Fibroblast of skin of back (primary cell): ENCODE results near the gene SEPTIN8.

Source experiments
- DNase-seq: peaks from one replicate; pipeline ENCODE4 v3.0.0-alpha.2; 2013

The SEPTIN8 gene

DNA sequence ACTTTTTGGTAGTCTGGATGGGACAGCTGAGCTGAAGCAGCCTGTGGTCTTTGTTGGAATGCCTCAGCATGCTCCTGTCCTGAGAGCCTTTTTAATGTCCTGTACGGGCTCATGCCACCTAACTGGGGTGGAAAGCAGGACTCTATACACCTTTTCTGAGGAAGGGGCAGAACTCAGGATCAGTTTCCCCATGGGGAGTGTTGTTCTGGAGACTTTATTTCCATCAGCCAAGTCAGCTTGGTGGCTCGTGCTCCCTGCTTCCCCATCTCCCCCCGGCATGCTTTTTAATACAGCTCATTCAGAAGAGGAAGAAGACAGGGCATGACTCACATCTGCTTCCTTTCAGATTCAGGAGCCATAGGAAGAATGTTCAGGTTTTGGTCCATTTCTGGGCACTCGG is 5.1 kb upstream of the SEPTIN8 start:
- DNase-seq = peak; percentile 78

DNA sequence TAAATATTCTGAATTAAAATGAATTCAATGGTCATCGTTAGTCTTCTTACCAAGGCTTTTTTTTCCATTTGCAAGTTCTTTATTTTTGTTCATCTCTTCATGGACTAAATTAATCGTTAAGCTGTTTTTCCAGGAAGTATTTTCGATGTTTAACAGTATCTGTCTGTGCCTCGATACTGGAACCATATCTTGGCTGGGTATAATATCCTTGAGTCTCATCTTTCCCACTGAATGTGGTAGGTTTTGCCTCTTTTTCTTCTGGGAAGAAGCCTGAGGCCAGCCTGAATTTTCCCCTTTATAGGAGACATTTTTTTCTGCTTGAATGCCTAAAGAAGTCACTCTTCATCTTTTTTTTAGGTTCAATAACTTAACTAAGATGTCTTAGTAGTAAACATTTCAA is 4.0 kb upstream of the SEPTIN8 start:
- no peak for DNase-seq

DNA sequence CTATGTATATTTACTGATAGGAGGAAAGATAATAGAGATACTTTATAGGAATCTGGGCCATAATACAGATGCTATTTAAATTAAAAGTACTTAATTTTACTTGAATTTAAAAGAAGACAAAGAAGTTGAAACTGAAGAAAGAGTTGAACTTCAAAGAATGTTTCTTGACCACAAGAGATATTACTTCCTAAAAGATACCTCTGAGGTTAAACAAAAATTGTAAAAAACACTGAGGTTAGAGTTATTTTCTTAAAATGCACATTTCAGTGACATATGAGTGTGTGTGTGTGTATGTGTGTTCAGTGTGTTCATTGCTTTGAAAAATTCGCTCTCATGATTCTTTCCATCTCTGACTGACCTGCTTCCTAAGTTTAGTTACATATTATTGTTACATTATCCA is 3.5 kb upstream of the SEPTIN8 start:
- DNase-seq = no peak

DNA sequence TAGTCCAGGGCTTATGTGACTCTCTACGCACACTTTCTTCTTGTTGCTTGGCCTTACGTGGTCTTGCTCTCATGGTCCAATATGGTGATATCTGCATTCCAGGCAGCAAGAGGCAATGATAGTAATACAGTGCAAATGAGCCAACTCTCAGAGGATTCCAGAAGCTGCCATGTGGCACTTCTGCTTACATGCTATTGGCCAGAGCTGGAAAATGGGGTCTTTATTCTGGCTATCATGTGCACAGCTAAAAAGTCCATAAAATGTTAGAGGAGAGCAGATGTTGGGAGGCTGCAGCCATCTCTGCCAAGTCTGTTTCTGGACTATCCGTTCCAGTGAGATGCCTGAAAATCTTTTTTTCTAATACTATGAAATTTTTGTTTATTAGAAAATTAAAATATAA is 2.9 kb upstream of the SEPTIN8 start:
- DNase-seq = no peak

DNA sequence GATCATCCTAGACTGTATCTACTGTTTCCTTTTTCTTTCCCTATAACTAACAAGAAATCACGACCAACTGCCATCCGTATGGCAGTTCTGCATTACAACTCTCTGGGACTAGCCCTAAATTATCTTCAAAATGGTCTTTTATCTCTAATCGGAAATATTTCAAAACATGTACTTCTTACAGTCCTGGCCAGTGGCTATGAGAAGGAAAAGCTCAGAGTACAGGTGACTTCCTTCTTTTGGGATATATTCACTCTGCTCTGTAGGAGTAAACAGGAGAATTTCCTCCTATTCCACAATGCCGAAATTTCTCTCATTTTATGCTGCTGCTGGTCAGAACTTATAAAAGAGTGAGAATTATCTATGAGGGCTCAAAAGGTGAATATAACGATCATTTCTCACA is 1.8 kb upstream of the SEPTIN8 start:
- no peak for DNase-seq

DNA sequence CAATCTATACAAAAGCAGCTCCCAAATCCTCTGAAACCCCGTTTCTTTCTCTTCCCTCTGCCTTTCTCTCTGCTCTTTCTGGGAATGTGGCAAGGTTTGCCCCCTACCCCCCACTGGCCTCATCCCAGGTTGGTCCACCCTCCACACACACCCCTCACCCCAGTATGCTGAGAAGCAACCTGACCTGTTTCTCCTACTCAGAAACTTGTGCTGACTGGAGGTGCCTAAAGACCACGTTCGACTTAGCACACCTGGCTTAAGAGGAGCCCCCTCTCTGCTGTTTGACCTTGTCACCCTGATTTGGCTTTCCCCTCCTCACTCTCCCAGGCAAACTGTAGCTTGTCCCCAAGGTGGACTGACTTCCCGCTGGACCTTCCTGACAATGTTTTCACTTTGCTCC is 1.1 kb upstream of the SEPTIN8 start:
- no peak for DNase-seq

DNA sequence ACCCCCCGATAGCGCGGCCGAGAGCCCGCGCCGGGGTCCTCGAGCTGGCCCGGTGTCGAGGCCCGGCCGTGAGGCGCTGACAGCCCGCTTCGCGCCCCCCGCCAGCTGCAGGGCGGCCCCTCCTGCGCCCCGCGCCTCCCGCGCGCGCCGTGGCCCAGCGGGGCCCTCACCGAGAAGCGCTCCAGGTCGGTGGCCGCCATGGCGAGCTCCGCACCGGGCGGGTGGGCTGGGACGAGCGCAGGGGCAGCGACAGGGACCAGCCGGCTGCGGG is 166 bp downstream of the SEPTIN8 start:
- DNase-seq = no peak

DNA sequence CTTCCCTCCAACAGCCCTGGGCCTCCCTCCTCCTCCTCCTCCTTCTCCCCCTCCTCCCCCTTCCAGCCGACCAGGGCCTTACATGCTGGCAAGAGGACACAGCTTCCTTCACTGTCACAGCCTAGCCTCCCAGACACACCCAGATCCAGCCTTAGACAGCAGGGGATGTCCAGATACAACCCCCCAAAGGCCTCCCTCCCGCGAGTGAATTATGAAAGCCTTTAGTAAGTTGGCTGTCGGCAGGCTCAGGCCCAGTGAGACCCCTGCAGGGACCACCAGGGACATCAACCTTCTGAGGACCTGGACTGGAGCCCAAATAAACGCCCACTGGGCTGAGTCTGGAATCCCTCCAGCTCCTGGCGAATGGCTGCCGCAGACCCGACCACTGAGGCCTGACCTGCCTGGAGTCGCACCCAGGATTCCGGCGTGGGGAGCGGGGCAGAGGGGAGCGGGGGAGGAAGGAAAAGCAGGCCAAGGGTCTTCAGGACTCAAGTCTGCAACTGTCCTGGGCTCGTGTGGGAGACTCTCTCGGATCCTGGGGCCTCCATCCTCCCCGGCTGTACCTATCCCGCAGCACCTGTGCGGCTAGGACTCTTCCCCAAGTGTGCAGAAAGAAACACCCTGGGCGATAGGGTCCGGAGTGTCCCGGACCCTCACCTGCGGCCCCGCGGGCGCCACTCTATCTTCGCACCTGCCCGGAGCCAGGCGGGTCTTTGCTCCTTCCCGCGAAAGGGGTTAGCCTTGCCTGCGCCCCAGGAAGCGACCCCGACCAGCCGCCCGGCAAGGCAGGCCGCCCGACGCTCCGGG is 705 bp downstream of the SEPTIN8 start:
- peak; percentile 68 for DNase-seq

DNA sequence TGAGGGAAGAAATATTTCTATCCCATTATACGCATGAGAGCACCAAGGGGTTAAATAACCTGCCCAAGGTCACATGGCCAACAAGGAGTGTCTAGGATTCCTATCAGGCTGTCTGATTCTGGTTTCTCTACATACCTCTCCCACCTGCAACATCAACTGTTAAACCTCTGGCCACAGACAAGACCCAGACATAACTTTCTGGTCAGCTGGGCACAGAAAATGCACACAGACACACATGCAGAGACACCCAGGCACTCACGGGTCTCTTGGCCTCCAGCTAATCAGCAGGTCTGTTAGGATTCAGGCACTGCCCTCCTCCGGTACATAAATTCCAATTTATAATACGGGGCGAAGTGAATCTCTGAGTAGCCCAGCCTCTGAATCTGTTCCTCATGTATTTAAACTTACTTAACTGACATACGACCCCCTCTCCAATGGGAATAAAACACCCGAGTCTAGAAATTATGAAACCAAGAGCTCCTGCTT is 1.5 kb downstream of the SEPTIN8 start:
- DNase-seq = no peak

DNA sequence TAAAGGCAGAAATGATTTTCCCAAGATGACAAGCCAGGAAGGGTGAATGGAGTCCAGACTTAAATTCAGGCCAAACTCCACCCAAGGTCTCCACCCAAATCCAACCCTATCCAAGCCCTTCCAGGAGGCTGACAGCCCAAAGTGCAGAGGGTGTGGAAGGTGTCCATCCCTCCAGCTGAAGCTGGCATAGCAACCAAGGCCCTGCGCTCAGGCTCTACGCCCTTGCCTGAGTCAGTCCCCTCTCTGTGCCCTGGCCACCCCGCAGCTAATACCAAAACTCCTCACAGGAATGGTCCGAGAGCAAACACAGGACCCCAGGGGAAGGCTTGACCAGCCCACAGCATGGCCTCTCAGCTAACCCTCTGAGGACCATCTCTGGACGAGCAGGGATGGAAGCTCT is 2.1 kb downstream of the SEPTIN8 start:
- DNase-seq = no peak

DNA sequence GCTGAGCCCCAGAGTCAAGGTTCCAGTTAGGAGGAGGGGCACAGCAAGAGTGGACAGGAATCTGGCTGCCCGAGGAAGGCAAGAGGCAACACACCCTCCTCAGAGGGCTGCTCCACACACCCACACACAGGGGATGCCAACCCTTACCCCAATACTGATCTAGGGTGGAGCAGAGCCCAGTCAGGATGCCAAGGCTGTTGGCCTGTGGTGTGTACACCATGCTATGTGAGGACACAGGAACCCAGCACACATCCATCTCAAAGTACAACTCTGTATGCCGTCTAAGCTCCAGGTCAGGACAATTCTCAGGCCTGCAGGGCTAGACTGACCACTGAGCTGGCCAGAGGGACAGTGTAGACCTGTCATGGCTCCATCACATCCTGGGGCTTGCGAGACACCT is 2.6 kb downstream of the SEPTIN8 start:
- DNase-seq = no peak

DNA sequence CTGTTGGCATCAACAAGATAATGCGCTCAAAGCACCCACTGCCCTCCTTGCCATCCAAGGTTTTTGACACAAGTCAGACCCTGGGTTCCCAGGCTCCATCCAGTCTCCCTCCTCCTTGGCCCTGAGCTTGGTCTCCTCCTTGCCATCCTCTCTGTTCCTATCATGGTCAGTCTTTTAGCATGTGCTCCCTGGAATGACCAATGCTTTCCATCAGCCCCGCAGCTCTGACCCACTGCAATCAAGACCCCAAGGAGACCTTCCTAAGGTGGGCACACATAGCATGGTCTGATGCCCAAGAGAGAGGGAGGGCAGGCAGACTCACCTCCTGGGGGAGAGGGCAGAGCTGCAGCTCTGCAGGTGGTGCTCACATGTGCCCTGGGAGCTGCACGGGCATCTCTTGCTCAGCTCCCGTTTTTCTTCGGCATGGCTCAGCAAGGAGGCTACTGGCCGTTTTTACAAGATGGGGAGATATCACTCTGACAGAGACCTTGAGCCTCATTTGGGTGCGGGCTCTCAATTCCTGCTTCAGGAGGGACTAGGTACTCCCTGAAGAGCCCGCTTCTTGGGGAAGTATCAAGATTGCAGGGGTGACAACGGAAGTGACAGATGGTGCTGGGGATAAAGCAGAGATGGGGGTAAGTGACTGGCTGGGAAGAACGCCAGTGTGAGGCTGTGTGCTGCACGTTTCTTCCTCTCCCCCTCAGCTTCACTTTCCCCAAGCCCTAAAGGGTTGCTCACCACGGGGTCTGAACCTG is 3.3 kb downstream of the SEPTIN8 start:
- DNase-seq = no peak

DNA sequence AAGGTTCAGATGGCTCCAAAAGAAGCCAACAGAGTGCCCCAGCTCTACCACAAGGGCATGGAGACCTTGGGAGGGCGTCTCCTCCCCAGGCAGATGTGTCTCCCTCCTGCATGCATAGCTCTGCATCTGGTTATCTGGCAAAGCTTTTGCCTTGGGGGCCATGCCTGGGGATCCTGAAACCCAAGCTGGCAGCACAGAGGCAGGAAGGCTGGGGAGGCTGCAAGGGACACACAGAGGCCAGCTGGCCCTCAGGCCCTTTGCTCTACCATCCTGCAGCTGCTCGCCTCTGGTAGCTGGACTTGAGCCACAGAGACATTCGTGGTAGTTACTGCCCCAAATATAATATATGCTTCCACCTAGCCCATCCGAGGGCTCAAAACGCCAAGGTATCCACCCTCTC is 3.9 kb downstream of the SEPTIN8 start:
- DNase-seq = no peak

DNA sequence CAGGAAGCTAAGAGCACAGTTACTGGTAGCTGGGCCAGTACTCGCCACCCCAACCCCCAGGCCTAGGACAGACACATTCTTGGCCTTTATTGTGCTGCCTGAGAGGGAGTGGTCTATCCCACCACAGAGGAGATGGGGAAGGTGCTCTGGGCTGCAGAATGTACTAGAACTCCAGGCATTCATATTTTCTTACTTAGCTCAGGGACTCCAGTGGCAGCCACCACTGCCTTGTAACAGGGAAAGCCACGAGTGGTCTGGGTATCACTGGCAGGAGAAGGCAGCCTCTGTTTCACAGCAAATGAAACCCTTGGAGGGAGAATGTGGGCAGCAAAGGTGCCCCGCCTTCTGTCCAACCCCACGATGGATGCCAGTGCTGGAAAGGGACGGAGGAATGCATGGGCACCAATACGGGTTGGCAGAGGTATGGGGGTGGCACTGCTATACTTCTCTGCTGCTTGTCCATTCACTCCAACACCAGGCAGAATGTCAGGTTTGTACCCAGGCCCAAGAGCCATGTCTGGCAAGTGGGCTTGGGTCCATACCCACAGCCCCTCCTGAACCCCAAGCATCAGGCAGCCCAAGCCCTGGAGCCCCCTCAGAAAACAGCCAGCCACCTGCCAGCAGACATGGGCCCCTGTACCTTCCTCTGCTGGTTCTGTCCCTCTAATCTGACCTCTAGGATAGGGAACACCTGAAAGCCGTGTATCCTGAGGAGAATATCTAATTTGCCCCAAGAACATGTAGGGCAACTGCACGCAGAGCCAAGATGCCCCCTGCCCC is 4.6 kb downstream of the SEPTIN8 start:
- DNase-seq = peak; percentile 22

DNA sequence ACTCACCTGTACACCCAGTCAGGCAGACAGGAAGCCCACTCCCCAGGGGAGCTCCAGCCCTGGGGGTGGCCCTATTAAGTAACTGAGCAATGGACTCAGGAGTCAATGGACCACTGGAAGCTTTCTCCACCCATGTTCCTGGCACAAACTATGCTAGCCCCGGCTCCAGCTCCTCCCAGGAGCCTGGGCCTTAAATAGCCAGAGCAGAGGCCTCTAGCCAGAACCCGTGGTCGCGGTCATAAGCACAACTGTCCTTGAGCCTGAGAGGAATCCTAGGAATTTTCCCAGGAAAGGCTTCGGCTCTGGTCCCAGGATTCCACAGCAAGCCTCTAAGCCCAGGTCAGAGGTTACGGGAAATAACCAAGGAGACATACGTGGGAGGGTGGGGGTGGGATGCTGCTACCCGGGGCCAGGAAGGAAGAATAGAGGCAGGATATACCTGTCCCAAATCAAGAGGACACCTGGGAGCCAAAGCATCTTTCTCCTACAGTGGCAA is 5.5 kb downstream of the SEPTIN8 start:
- DNase-seq = peak; percentile 78

DNA sequence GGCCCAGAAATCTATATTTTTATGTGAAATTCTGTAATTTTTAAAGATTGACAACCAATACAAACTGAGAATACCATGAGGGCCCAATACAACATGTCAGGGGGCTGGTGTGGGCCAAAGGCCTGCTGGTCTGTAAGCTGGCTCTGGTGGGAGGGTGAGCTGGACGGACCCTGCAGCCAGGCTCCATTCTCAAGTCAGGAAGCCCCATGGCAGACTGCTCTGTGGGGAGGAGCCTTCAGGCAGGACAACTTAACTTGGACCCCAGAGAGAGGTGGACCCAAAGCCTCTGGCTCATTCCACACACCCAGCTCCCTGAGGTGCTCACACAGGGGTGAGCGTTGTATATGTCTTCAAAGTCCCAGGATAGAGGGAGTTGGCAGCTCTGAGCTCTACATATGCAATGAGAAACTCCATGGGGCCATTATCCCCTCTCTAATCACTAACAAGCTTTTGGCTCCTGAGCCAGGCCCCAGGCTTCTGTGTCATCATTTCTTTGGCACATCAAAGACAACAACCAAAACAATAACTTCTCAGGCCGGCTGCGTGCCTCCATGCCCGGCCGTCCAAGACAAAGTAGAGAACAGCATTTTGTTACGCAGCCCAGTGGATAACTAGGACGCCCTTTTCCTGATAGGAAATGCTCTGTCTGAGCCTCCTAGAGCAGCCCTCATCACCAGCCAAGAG is 6.4 kb downstream of the SEPTIN8 start:
- no peak for DNase-seq

DNA sequence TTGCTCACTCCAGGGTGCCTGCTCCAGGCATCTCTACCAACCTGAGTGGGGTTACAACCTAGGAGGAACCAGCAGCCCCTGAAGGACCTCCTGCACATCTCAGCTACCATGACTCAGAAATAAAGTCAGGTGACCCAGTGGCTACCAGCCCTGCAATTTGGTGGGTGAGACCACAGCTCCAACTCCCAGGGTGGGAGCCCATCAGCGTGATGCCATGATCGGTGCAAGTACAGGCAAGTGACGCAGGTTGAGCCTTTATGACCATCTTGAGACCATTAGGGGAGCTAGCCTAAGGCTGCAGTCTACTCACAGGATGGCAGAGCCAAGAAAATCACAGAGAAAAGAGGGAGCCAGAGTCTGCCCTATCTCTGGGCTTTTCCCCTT is 8.6 kb downstream of the SEPTIN8 start:
- DNase-seq = no peak

DNA sequence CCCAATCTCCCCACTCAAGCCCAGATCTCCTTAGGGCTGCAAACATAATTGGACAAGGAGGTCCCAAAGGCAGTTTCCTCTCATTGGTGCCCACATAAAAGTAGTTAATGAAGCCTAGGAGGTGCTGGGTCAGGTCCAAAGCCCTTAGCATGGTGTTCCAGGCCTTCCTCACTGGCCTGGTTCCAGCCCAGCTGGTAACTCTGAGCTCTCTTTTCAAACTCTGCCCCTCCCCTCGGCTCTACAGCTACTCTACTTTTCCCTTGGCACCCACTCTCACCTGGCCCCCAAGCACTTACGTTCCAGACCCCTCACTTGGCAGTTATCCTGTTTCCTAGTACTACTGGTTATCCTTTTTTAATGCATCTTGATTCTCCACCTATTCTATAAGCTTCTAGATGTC is 9.9 kb downstream of the SEPTIN8 start:
- no peak for DNase-seq

DNA sequence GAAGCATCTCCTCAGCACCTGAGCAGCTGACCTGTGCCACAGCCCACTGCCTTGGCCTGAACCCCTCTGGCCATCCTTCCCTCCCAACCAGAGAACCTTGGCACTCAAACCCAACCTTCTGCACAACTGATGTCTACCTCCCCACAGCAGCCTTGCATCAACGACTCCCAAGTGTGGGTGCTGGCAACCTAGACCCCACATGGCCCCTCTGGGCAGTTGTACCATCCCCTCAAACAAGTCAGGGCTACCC is 10.3 kb downstream of the SEPTIN8 start:
- no peak for DNase-seq

DNA sequence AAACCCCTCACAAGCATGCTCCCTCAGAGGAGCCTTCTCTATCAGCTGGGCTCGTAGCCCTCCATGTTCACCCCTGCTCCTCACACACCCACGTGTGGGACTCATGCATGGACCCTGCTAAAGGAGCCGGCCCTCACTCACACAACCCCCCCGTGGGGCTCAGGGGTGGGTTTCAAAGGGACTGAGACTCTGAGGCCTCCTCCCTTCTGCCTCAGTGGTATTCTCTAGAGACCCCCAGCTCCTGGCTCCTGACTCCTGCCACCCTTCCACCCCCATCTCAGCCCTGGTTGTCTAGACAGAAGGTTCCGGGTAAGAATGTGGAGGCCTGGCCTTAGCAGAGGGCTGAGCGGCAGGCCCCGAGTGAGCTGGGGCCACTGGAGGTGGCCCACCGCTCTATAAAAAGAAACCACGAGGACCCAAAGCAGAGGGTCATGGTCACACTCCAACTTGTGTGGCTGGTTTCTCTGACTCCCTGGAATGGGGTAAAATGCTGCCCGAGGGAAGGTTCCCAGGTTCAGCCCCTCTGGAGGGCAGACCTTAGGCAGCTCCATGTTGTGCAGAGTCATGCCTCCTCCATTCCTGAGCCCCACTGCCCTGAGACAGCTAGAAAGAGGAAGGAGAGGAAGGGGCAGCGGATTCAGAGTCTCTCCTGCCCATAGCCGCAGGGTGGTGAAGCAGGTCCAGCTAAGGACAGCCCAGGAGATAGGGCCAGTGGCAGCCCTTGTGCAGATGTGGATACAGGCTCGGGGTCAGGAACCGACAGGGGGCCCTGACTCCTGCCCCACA is 10.8 kb downstream of the SEPTIN8 start:
- DNase-seq = no peak

DNA sequence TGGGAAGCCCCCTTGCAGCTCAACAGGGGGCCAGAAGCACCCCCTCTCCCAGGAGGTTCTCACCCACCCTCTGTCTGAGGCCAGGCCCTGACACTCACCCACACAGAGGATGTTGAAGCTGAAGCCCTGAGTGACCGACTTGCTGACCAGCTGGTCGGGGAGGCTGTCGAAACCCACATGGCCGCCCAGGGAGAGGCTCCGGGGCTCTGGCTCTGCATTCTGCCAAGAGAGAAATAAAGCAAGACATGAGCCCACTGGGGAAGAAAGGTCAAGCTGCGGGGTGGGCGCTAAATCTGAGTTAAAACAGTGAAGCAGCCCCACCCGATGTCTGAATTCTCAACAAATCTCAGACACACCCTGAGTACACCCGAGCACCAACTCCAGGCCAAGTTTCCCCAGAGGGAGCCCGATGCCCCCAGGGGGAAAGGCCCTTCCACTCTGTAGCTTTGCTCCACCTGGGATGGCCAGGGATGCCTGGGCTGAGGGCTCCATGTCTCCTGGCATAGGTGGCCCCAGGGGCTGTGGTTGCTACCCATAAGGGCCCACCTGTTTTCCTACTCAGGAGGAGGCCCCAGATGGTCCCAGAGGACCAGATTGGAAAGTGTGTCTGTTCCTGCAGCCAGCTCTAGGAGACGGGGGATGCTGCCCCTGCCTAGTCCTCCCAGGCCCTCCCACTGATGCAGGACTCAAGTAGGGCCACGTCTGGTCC is 11.6 kb downstream of the SEPTIN8 start:
- DNase-seq = no peak
